MM.1S (cell line): ENCODE measurements around the gene BLTP3B.

Source experiments
- CTCF ChIP-seq: fragments of 300-600 bp; sonication (generic); IDR thresholded peaks from 2 replicates; pipeline ENCODE4 v1.5.1; 2016; ENCODE audit warnings: antibody characterized with exemption, low read length, mixed read lengths
- EZH2 ChIP-seq: fragments of 300-600 bp; sonication (generic); optimal IDR thresholded peaks from 2 replicates; pipeline ENCODE3; 2017; ENCODE audit warnings: low read depth, mild to moderate bottlenecking, antibody characterized with exemption, low read length, mixed read lengths
- EZH2phosphoT487 ChIP-seq: fragments of 300-600 bp; sonication (generic); IDR thresholded peaks from 2 replicates; pipeline ENCODE4 v1.6.1; 2018; ENCODE audit warnings: antibody characterized with exemption, low read length

DNA sequence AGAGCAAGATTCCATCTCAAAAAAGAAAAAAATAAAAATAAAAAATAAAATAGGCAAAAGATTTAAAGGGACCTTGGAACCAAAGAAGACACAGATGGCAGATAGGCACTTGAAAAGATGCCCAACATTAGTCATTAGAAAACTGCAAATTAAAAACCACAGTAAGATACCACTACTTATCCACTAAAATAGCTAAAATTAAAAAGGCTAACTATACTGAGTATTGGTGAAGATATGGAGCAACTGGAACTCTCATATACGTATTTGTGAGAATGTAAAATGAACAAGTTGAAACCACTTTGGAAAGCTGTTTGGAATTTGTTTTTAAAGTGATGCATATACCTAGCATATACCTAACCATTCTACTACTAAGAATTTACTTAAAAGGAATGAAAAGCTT is 22.3 kb downstream of the BLTP3B start:
- TF ChIP-seq CTCF (no peak), EZH2phosphoT487 (no peak), EZH2 (no peak)
